ENCODE data around the gene ZNF592.

Gene ZNF592

DNA sequence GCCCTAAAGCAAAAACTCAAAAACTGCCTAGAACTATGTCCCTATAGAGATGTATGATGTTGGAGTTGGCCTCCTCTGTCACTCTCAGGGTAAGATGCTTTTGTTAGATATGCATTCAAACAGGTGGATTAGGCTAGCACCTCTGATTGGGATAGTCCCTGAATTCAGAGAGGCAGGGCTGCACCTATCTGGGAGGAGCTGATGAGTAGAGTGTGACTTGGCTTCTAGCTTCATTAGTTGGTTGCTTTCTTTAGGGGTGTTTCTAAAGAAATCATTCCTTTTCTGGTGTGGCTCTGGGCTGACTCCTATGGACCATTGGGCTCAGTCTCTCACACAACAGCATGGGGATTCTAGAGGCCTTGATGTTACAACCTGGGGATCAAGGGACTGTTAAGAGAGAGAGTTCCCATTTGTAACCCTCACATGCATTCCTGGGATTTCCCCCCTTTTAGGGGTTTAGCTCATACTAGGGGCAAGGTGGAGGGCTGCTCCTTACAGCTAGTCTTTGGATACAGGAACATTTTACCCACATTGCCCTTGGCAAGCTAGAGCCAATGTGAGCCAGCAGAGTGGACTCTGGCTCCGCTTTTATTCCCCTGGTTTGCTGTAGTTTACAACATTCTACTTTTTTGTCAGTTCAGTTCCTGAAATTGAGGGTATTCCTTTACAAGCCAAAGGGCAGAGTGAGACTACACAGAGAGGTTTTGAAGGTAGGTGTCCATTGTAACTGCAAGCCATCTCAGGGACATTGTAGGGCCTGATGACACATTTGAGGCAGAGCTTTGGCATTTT, 7.5 kb downstream of the ZNF592 start:
- H3K4me3 ChIP-seq (replicated peaks; ENCODE audit: low read depth, low read length) = no peak overlapping the region
- no peak for DNase-seq (ENCODE audit: low read depth)
- TF ChIP-seq CTCF (IDR thresholded peaks at IDR 0.05; ENCODE audit: low read length, missing control alignments) = no peak

GRCh38 chr15:84759018-84759417, 10.6 kb downstream of the ZNF592 start:
- no peak overlapping the region for H3K4me3 ChIP-seq (replicated peaks; ENCODE audit: low read depth, low read length)
- no peak for DNase-seq (ENCODE audit: low read depth)
- no peak for TF ChIP-seq CTCF (IDR thresholded peaks at IDR 0.05; ENCODE audit: low read length, missing control alignments)

- no peak overlapping the region for H3K4me3 ChIP-seq (replicated peaks; ENCODE audit: low read depth, low read length)
Measured at GRCh38 chr15:84760219-84760618, 11.8 kb downstream of the ZNF592 start.

GRCh38 chr15:84761607-84762131, 13.3 kb downstream of the ZNF592 start:
- no peak for TF ChIP-seq CTCF (IDR thresholded peaks at IDR 0.05; ENCODE audit: low read length, missing control alignments)
- DNase-seq (ENCODE audit: low read depth) = no peak
- H3K4me3 ChIP-seq (replicated peaks; ENCODE audit: low read depth, low read length) = no peak overlapping the region

More at GRCh38 chr15:84760219-84760618, 11.8 kb downstream of the ZNF592 start:
- no peak for DNase-seq (ENCODE audit: low read depth)
- no peak for TF ChIP-seq CTCF (IDR thresholded peaks at IDR 0.05; ENCODE audit: low read length, missing control alignments)

DNA sequence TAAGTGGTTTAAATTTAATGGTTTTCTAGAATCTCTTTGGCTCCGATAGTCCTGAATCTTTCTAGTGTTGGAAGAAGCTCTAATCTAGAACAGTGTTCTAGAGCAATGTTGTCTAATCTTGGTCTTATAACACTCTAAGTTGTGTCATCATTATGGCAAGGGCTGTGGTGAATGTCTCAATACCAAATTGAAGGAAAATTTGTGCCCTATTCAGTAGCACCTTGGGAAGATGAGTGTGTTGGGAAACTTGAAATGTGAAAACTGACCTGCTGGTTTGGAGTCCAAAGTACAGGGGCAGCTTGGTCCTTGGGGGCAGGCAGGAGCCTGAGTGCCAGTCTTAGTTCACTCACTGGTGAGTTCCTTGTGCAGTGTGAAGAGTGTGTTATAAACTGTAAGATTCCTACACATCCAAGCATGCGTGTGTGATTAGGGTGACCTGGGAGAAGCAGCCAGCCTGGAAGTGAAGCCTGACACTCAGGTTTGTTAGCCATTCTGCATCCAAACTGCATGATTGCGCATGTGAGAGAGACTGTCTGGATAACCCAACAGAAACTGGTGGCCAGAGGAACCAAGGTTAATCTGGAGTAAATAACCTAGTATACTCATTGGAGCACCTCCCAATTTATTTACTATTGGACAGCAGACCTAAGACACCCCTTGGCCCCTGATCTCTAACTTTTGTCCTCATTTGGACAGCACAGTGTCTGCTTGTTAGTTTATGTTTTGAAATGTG, 14.6 kb downstream of the ZNF592 start:
- no peak overlapping the region for H3K4me3 ChIP-seq (replicated peaks; ENCODE audit: low read depth, low read length)
- no peak for DNase-seq (ENCODE audit: low read depth)
- no peak for TF ChIP-seq CTCF (IDR thresholded peaks at IDR 0.05; ENCODE audit: low read length, missing control alignments)

- DNase-seq (ENCODE audit: low read depth) = no peak
- H3K4me3 ChIP-seq (replicated peaks; ENCODE audit: low read depth, low read length) = no peak overlapping the region
- TF ChIP-seq CTCF (IDR thresholded peaks at IDR 0.05; ENCODE audit: low read length, missing control alignments) = no peak
Measured at GRCh38 chr15:84764585-84764984, 16.2 kb downstream of the ZNF592 start.

All from fibroblast of pulmonary artery (primary cell).